ENCODE data around the gene NR2C2. TPM values are rescaled to one million over a fixed set of nuclear protein-coding genes. Genes with fewer than 3 reads are reported as not detected.

The NR2C2 gene
- total and polyA plus RNA-seq, 2 donors from 2014 or later, result 3.5 to 43.6 TPM

- H3K9me3 ChIP-seq (ENCODE audit: control insufficient read depth in 2 of 3, insufficient read depth in 1 of 3, low read length in 3 of 3), result no peaks in the 10 kb centered on the region
- peaks cover 0 to 7% (median 0%) of the 10 kb centered on the region in 3 donors for H3K4me1 ChIP-seq (ENCODE audit: control insufficient read depth in 2 of 3, insufficient read depth in 2 of 3, low read depth in 1 of 3, low read length in 3 of 3)
- H3K27me3 ChIP-seq (ENCODE audit: control insufficient read depth, insufficient read depth, low read length), result no peaks in the 10 kb centered on the region
- H3K27ac ChIP-seq (ENCODE audit: low read depth in 2 of 2, low read length in 2 of 2), result no peak overlapping the region
- TF ChIP-seq CTCF (IDR thresholded peaks at IDR 0.05; ENCODE audit: borderline replicate concordance, extremely low read depth, insufficient read depth), result no peak
- intact Hi-C loops (cut with DNase I), result loop anchor here (5.0 kb wide), 1 partner anchor 248 kb away; no protein-coding TSS in a partner anchor
- H3K36me3 ChIP-seq (ENCODE audit: control insufficient read depth in 2 of 3, insufficient read depth in 3 of 3, low read length in 3 of 3), result peaks cover 0 to 13% (median 2%) of the 10 kb centered on the region in 3 donors
- FAIRE-seq (no peak), DNase-seq (no peak)
- no peak overlapping the region for H3K9ac ChIP-seq (ENCODE audit: low read length in 3 of 3)
- H3K4me3 ChIP-seq (ENCODE audit: low read length in 3 of 3), result no peak overlapping the region
These were observed 26.8 kb upstream of the NR2C2 start for GRCh38 chr3:14920536-14920935.

GRCh38 chr3:14921034-14921616 is 26.3 kb upstream of the NR2C2 start:
- H3K27me3 ChIP-seq (ENCODE audit: control insufficient read depth, insufficient read depth, low read length), result no peaks in the 10 kb centered on the region
- TF ChIP-seq CTCF (IDR thresholded peaks at IDR 0.05; ENCODE audit: borderline replicate concordance, extremely low read depth, insufficient read depth), result peak; percentile 97
- peaks cover 0 to 13% (median 2%) of the 10 kb centered on the region in 3 donors for H3K36me3 ChIP-seq (ENCODE audit: control insufficient read depth in 2 of 3, insufficient read depth in 3 of 3, low read length in 3 of 3)
- no peak overlapping the region for H3K27ac ChIP-seq (ENCODE audit: low read depth in 2 of 2, low read length in 2 of 2)
- intact Hi-C loops (cut with DNase I), result loop anchor here (5.0 kb wide), 1 partner anchor 249 kb away; no protein-coding TSS in a partner anchor
- no peak overlapping the region for H3K4me3 ChIP-seq (ENCODE audit: low read length in 3 of 3)
- peaks cover 0 to 7% (median 0%) of the 10 kb centered on the region in 3 donors for H3K4me1 ChIP-seq (ENCODE audit: control insufficient read depth in 2 of 3, insufficient read depth in 2 of 3, low read depth in 1 of 3, low read length in 3 of 3)
- H3K9me3 ChIP-seq (ENCODE audit: control insufficient read depth in 2 of 3, insufficient read depth in 1 of 3, low read length in 3 of 3), result no peaks in the 10 kb centered on the region
- DNase-seq (peak; percentile 88 to 95 (median 92)), FAIRE-seq (no peak)
- no peak overlapping the region for H3K9ac ChIP-seq (ENCODE audit: low read length in 3 of 3)

- no peak for TF ChIP-seq CTCF (IDR thresholded peaks at IDR 0.05; ENCODE audit: borderline replicate concordance, extremely low read depth, insufficient read depth)
- H3K4me1 ChIP-seq (ENCODE audit: control insufficient read depth in 2 of 3, insufficient read depth in 2 of 3, low read depth in 1 of 3, low read length in 3 of 3), result peaks cover 0 to 7% (median 0%) of the 10 kb centered on the region in 3 donors
- H3K36me3 ChIP-seq (ENCODE audit: control insufficient read depth in 2 of 3, insufficient read depth in 3 of 3, low read length in 3 of 3), result peaks cover 0 to 9% (median 2%) of the 10 kb centered on the region in 3 donors
- FAIRE-seq (no peak), DNase-seq (no peak)
- intact Hi-C loops (cut with DNase I), result loop anchor here (5.0 kb wide), 1 partner anchor 250 kb away; no protein-coding TSS in a partner anchor
- H3K9ac ChIP-seq (ENCODE audit: low read length in 3 of 3), result no peak overlapping the region
- H3K9me3 ChIP-seq (ENCODE audit: control insufficient read depth in 2 of 3, insufficient read depth in 1 of 3, low read length in 3 of 3), result no peaks in the 10 kb centered on the region
- H3K4me3 ChIP-seq (ENCODE audit: low read length in 3 of 3), result no peak overlapping the region
- no peaks in the 10 kb centered on the region for H3K27me3 ChIP-seq (ENCODE audit: control insufficient read depth, insufficient read depth, low read length)
- no peak overlapping the region for H3K27ac ChIP-seq (ENCODE audit: low read depth in 2 of 2, low read length in 2 of 2)
These were observed 25.3 kb upstream of the NR2C2 start for GRCh38 chr3:14921811-14922705.

Data from kidney (tissue), 14 donors.